Ectodermal cell (in vitro differentiated cells): ENCODE measurements around the gene ZFAND2B.

ENCODE experiments used
- H3K27ac ChIP-seq: 2 replicates; pipeline ENCODE4 v1.7.0; 2013; ENCODE audit warnings: mild to moderate bottlenecking, low read depth, low read length; ENCODE audit not compliant: insufficient read depth, poor library complexity, severe bottlenecking
- H3K27me3 ChIP-seq: 2 replicates; pipeline ENCODE4 v1.7.0; 2013; ENCODE audit warnings: mild to moderate bottlenecking, low read length; ENCODE audit not compliant: insufficient read depth, control insufficient read depth, poor library complexity, severe bottlenecking
- H3K36me3 ChIP-seq: one replicate; pipeline ENCODE4 v1.7.0; 2013; ENCODE audit warnings: low read length; ENCODE audit not compliant: control insufficient read depth, insufficient read depth
- H3K4me1 ChIP-seq: one replicate; pipeline ENCODE4 v1.7.0; 2013; ENCODE audit warnings: low read length; ENCODE audit not compliant: control insufficient read depth, insufficient read depth
- H3K4me3 ChIP-seq: 2 replicates; pipeline ENCODE4 v1.7.0; 2013; ENCODE audit warnings: low read depth, low read length, control low read depth; ENCODE audit not compliant: insufficient read depth
- H3K9me3 ChIP-seq: 2 replicates; pipeline ENCODE4 v1.7.0; 2013; ENCODE audit warnings: mild to moderate bottlenecking, low read length, moderate library complexity; ENCODE audit not compliant: control insufficient read depth
- WGBS, 2 experiments: methylation state at CpG; one replicate each; pipeline ENCODE4 v1.1.7; 2013; ENCODE audit warnings: missing lambda C conversion rate in 2 of 2; 5-methylcytosine and 5-hydroxymethylcytosine counted together

Gene ZFAND2B

GRCh38 chr2:219205165-219205538 is 1.4 kb upstream of the ZFAND2B start:
- Histone ChIP-seq H3K27ac (no peak overlapping the region), H3K9me3 (no peaks in the 10 kb centered on the region), H3K36me3 (peaks cover 4% of the 10 kb centered on the region), H3K4me1 (no peaks in the 10 kb centered on the region), H3K4me3 (no peak overlapping the region), H3K27me3 (no peaks in the 10 kb centered on the region)
- 80 to 93% methylated on average over 5 of the region's 5 CpGs for WGBS, 2 experiments

GRCh38 chr2:219205981-219206327 is 628 bp upstream of the ZFAND2B start:
- H3K27me3 ChIP-seq, result no peaks in the 10 kb centered on the region
- WGBS, 2 experiments, result 37 to 38% methylated on average over 6 to 7 of the region's 7 CpGs
- peaks cover 4% of the 10 kb centered on the region for H3K36me3 ChIP-seq
- H3K4me1 ChIP-seq, result no peaks in the 10 kb centered on the region
- H3K4me3 ChIP-seq, result peak overlapping the region; percentile 67
- H3K9me3 ChIP-seq, result no peaks in the 10 kb centered on the region
- H3K27ac ChIP-seq, result peak overlapping the region; percentile 87

- Histone ChIP-seq H3K4me1 (no peaks in the 10 kb centered on the region), H3K4me3 (peak overlapping the region; percentile 67), H3K27ac (no peak overlapping the region), H3K27me3 (no peaks in the 10 kb centered on the region), H3K36me3 (peaks cover 4% of the 10 kb centered on the region), H3K9me3 (no peaks in the 10 kb centered on the region)
- 30% methylated on average over 22 of the region's 22 CpGs for WGBS, 2 experiments
Measured at GRCh38 chr2:219207134-219207883, 727 bp downstream of the ZFAND2B start.

GRCh38 chr2:219207884-219208740 is 1.5 kb downstream of the ZFAND2B start:
- 93 to 94% methylated on average over 17 of the region's 17 CpGs for WGBS, 2 experiments
- Histone ChIP-seq H3K4me3 (peak overlapping the region; percentile 67), H3K27me3 (no peaks in the 10 kb centered on the region), H3K36me3 (peaks cover 4% of the 10 kb centered on the region), H3K4me1 (no peaks in the 10 kb centered on the region), H3K27ac (no peak overlapping the region), H3K9me3 (no peaks in the 10 kb centered on the region)

GRCh38 chr2:219209236-219210195 is 2.9 kb downstream of the ZFAND2B start:
- WGBS, 2 experiments, result 91 to 95% methylated on average over 18 of the region's 18 CpGs
- no peak overlapping the region for H3K4me3 ChIP-seq
- no peaks in the 10 kb centered on the region for H3K9me3 ChIP-seq
- no peaks in the 10 kb centered on the region for H3K27me3 ChIP-seq
- no peak overlapping the region for H3K27ac ChIP-seq
- peaks cover 4% of the 10 kb centered on the region for H3K36me3 ChIP-seq
- H3K4me1 ChIP-seq, result no peaks in the 10 kb centered on the region

- Histone ChIP-seq H3K4me3 (no peak overlapping the region), H3K27me3 (no peaks in the 10 kb centered on the region), H3K4me1 (no peaks in the 10 kb centered on the region), H3K9me3 (no peaks in the 10 kb centered on the region), H3K36me3 (peaks cover 4% of the 10 kb centered on the region), H3K27ac (no peak overlapping the region)
- 94 to 95% methylated on average over 24 of the region's 24 CpGs for WGBS, 2 experiments
Measured at GRCh38 chr2:219210196-219210885, 3.8 kb downstream of the ZFAND2B start.

- no peaks in the 10 kb centered on the region for H3K27me3 ChIP-seq
- H3K9me3 ChIP-seq, result no peaks in the 10 kb centered on the region
- H3K27ac ChIP-seq, result no peak overlapping the region
- H3K36me3 ChIP-seq, result peaks cover 4% of the 10 kb centered on the region
- 95 to 96% methylated on average over 9 of the region's 9 CpGs for WGBS, 2 experiments
- no peaks in the 10 kb centered on the region for H3K4me1 ChIP-seq
- no peak overlapping the region for H3K4me3 ChIP-seq
Measured at GRCh38 chr2:219210886-219211362, 4.3 kb downstream of the ZFAND2B start.

GRCh38 chr2:219213026-219213415 is 6.4 kb downstream of the ZFAND2B start:
- no peaks in the 10 kb centered on the region for H3K9me3 ChIP-seq
- peaks cover 4% of the 10 kb centered on the region for H3K36me3 ChIP-seq
- no peak overlapping the region for H3K27ac ChIP-seq
- WGBS, 2 experiments, result 92 to 97% methylated on average over 8 of the region's 8 CpGs
- no peaks in the 10 kb centered on the region for H3K27me3 ChIP-seq
- H3K4me1 ChIP-seq, result no peaks in the 10 kb centered on the region
- no peak overlapping the region for H3K4me3 ChIP-seq

GRCh38 chr2:219213486-219214071 is 7.0 kb downstream of the ZFAND2B start:
- Histone ChIP-seq H3K27ac (no peak overlapping the region), H3K4me3 (no peak overlapping the region), H3K9me3 (no peaks in the 10 kb centered on the region), H3K36me3 (peaks cover 1% of the 10 kb centered on the region), H3K27me3 (no peaks in the 10 kb centered on the region), H3K4me1 (no peaks in the 10 kb centered on the region)
- WGBS, 2 experiments, result 94 to 96% methylated on average over 10 of the region's 10 CpGs
